GM23338 (cell line): ENCODE results near the gene STOM. TPM values are rescaled to one million over a fixed set of nuclear protein-coding genes. Genes with fewer than 3 reads are reported as not detected.

ENCODE experiments used
- ATAC-seq: fragments of 200-7000 bp; cut with Tn5 transposase; 3 replicates; pipeline ENCODE4 v1.9.1; 2020
- DNase-seq: peaks from one replicate; pipeline ENCODE4 v3.0.0-alpha.2; 2015; ENCODE audit warnings: low spot score
- H2AFZ ChIP-seq: fragments of 200-600 bp; sonication (generic); 2 replicates; pipeline ENCODE4 v1.8.0; 2016; ENCODE audit warnings: antibody characterized with exemption, mild to moderate bottlenecking, moderate library complexity
- H3F3A ChIP-seq: fragments of 200-600 bp; sonication (generic); replicated peaks from 2 replicates; pipeline ENCODE4 v1.8.0; 2017; ENCODE audit warnings: antibody characterized with exemption, mixed run types, low read depth
- H3K27ac ChIP-seq: fragments of 200-600 bp; sonication (generic); 2 replicates; pipeline ENCODE4 v1.6.1; 2016; ENCODE audit warnings: low read depth
- H3K27me3 ChIP-seq: fragments of 200-600 bp; sonication (generic); 2 replicates; pipeline ENCODE4 v1.8.0; 2016; ENCODE audit warnings: mild to moderate bottlenecking, mixed run types, moderate library complexity; ENCODE audit not compliant: insufficient read depth
- H3K36me3 ChIP-seq: fragments of 200-600 bp; sonication (generic); 2 replicates; pipeline ENCODE4 v1.8.0; 2016; ENCODE audit warnings: mild to moderate bottlenecking; ENCODE audit not compliant: insufficient read depth
- H3K4me1 ChIP-seq: fragments of 200-600 bp; sonication (generic); 2 replicates; pipeline ENCODE4 v1.8.0; 2016; ENCODE audit warnings: mild to moderate bottlenecking, moderate library complexity; ENCODE audit not compliant: insufficient read depth
- H3K4me2 ChIP-seq: fragments of 200-600 bp; sonication (generic); 2 replicates; pipeline ENCODE4 v1.7.1; 2017; ENCODE audit warnings: mixed run types
- H3K4me3 ChIP-seq: fragments of 200-600 bp; sonication (generic); 2 replicates; pipeline ENCODE4 v1.6.1; 2016; ENCODE audit warnings: mixed run types
- H3K79me2 ChIP-seq: fragments of 200-600 bp; sonication (generic); replicated peaks from 2 replicates; pipeline ENCODE4 v1.8.0; 2017; ENCODE audit warnings: mild to moderate bottlenecking; ENCODE audit not compliant: insufficient read depth
- H3K9me2 ChIP-seq: fragments of 200-600 bp; sonication (generic); 2 replicates; pipeline ENCODE4 v1.8.0; 2017; ENCODE audit not compliant: insufficient read depth
- H4K20me1 ChIP-seq: fragments of 200-600 bp; sonication (generic); replicated peaks from 2 replicates; pipeline ENCODE4 v1.8.0; 2017; ENCODE audit warnings: mild to moderate bottlenecking; ENCODE audit not compliant: insufficient read depth
- H3K27ac Mint-ChIP-seq: 2 replicates; pipeline ENCODE4 v1.8.0; 2020; ENCODE audit warnings: inconsistent platforms, mild to moderate bottlenecking, moderate library complexity, mixed read lengths
- H3K27me3 Mint-ChIP-seq: 3 replicates; pipeline ENCODE4 v1.8.0; 2022; ENCODE audit warnings: low read depth, mild to moderate bottlenecking, moderate library complexity, mixed read lengths, inconsistent platforms; ENCODE audit not compliant: insufficient read depth, poor library complexity
- H3K36me3 Mint-ChIP-seq: 3 replicates; pipeline ENCODE4 v1.8.0; 2021; ENCODE audit warnings: low read depth, mild to moderate bottlenecking, inconsistent platforms, moderate library complexity, mixed read lengths
- H3K4me1 Mint-ChIP-seq: 3 replicates; pipeline ENCODE4 v1.8.0; 2020; ENCODE audit warnings: mild to moderate bottlenecking, inconsistent platforms, mixed read lengths
- H3K4me3 Mint-ChIP-seq: 3 replicates; pipeline ENCODE4 v1.8.0; 2021; ENCODE audit warnings: moderate library complexity, mild to moderate bottlenecking, inconsistent platforms, mixed read lengths
- H3K9me3 Mint-ChIP-seq: 3 replicates; pipeline ENCODE4 v1.8.0; 2020; ENCODE audit warnings: moderate library complexity, mild to moderate bottlenecking, inconsistent platforms, mixed read lengths
- CREB1 ChIP-seq: fragments of 250-450 bp; sonication (Bioruptor Pico); IDR thresholded peaks from 2 replicates; pipeline ENCODE4 v1.5.0; 2020; ENCODE audit warnings: low read depth, mild to moderate bottlenecking, moderate library complexity
- CTCF ChIP-seq, 2 experiments: fragments of 200-600 bp in 1 of 2; sonication (generic) in 1 of 2; conservative IDR thresholded peaks; 2 replicates each; pipeline versions ENCODE4 v1.5.1 to v1.6.1; 2016 to 2017; ENCODE audit warnings: antibody characterized with exemption in 2 of 2, low read depth in 2 of 2, mild to moderate bottlenecking in 2 of 2, moderate library complexity in 1 of 2
- ETS1 ChIP-seq: IDR thresholded peaks from 2 replicates; pipeline ENCODE4 v1.6.1; 2016; ENCODE audit warnings: antibody characterized with exemption
- EZH2 ChIP-seq: fragments of 200-600 bp; sonication (generic); IDR thresholded peaks from one replicate; pipeline ENCODE4 v1.8.0; 2017; ENCODE audit warnings: antibody characterized with exemption, mild to moderate bottlenecking, low read depth; ENCODE audit not compliant: unreplicated experiment
- EZH2phosphoT487 ChIP-seq: fragments of 200-600 bp; sonication (generic); IDR thresholded peaks from one replicate; pipeline ENCODE4 v1.8.1; 2018; ENCODE audit warnings: antibody characterized with exemption; ENCODE audit not compliant: unreplicated experiment
- JUNB ChIP-seq: IDR thresholded peaks from one replicate; pipeline ENCODE4 v1.6.1; 2016; ENCODE audit warnings: antibody characterized with exemption; ENCODE audit not compliant: unreplicated experiment
- NANOG ChIP-seq: IDR thresholded peaks from 2 replicates; pipeline ENCODE4 v1.6.1; 2016; ENCODE audit warnings: antibody characterized with exemption, borderline replicate concordance
- REST ChIP-seq: IDR thresholded peaks from one replicate; pipeline ENCODE4 v1.6.1; 2018; ENCODE audit warnings: antibody characterized with exemption; ENCODE audit not compliant: unreplicated experiment
- STAT1 ChIP-seq: IDR thresholded peaks from one replicate; pipeline ENCODE4 v1.6.1; 2016; ENCODE audit warnings: antibody characterized with exemption; ENCODE audit not compliant: unreplicated experiment
- ZNF114 ChIP-seq: fragments of 250-450 bp; sonication (Bioruptor Pico); IDR thresholded peaks from 2 replicates; pipeline ENCODE4 v1.5.0; 2020; ENCODE audit warnings: mild to moderate bottlenecking, moderate library complexity
- ZNF331 ChIP-seq: fragments of 250-450 bp; sonication (Bioruptor Pico); IDR thresholded peaks from 2 replicates; pipeline ENCODE4 v1.5.0; 2020; ENCODE audit warnings: low read depth, mild to moderate bottlenecking, moderate library complexity
- polyA plus RNA-seq: library from polyadenylated mRNA; unstranded; fragments of >200 nt; fragmentation: Nextera tagmentation; extraction: Ambion mirVana; gene quantifications from 2 replicates; pipeline ENCODE4 v1.2.1, GENCODE V29; 2016
- total RNA-seq: library from RNA; depleted of rRNA; stranded (reverse); fragments of >200 nt; shearing (Covaris generic); gene quantifications from 2 replicates; pipeline ENCODE4 v1.2.3, GENCODE V29; 2014

The STOM gene
- total and polyA plus RNA-seq, 2 experiments from 2014 or later: 29.4 to 51.1 TPM

- no peaks in the 10 kb centered on the region for H3K9me2 ChIP-seq
- no peak for DNase-seq
- H3K27ac ChIP-seq: no peak overlapping the region
- no peaks in the 10 kb centered on the region for H3K27me3 ChIP-seq
- H3K4me3 ChIP-seq: no peak overlapping the region
- no peaks in the 10 kb centered on the region; the same call in 2 of the 3 replicates for H3K36me3 Mint-ChIP-seq
- no peaks in the 10 kb centered on the region for H3K9me3 Mint-ChIP-seq
- H3K27me3 Mint-ChIP-seq: no peaks in the 10 kb centered on the region
- ATAC-seq: no peak
- no peaks in the 10 kb centered on the region for H4K20me1 ChIP-seq
- no peaks in the 10 kb centered on the region for H3K4me1 Mint-ChIP-seq
- H3K27ac Mint-ChIP-seq: no peak overlapping the region
- H3F3A ChIP-seq: no peaks in the 10 kb centered on the region
- no peak overlapping the region for H3K4me3 Mint-ChIP-seq
- H3K4me2 ChIP-seq: no peak overlapping the region
- TF ChIP-seq NANOG (no peak), REST (no peak), CTCF (conservative IDR thresholded peaks at IDR 0.05; ENCODE audit: low read depth in 2 of 2) (no peak), ETS1 (no peak), ZNF114 (CRISPR knock-in tag) (no peak), EZH2phosphoT487 (no peak), JUNB (no peak)
- no peak overlapping the region for H2AFZ ChIP-seq
- no peaks in the 10 kb centered on the region for H3K79me2 ChIP-seq
- H3K36me3 ChIP-seq: peaks cover 10% of the 10 kb centered on the region; the same call in 1 of the 2 replicates
- no peaks in the 10 kb centered on the region for H3K4me1 ChIP-seq
Measured at GRCh38 chr9:121344184-121344583, 25.9 kb downstream of the STOM start.

GRCh38 chr9:121340676-121341392 lies 29.2 kb downstream of the STOM start:
- DNase-seq: no peak
- Histone ChIP-seq H2AFZ (no peak overlapping the region), H3K4me3 (no peak overlapping the region), H3F3A (no peaks in the 10 kb centered on the region), H3K9me2 (no peaks in the 10 kb centered on the region), H3K79me2 (no peaks in the 10 kb centered on the region), H3K4me1 (no peaks in the 10 kb centered on the region), H3K27ac (no peak overlapping the region), H3K4me2 (no peak overlapping the region), H3K27me3 (no peaks in the 10 kb centered on the region), H3K36me3 (peaks cover 3% of the 10 kb centered on the region; the same call in 1 of the 2 replicates), H4K20me1 (no peaks in the 10 kb centered on the region)
- no peak overlapping the region for H3K27ac Mint-ChIP-seq
- no peak for ATAC-seq
- no peak overlapping the region for H3K4me3 Mint-ChIP-seq
- H3K36me3 Mint-ChIP-seq: no peaks in the 10 kb centered on the region
- H3K27me3 Mint-ChIP-seq: no peaks in the 10 kb centered on the region
- H3K9me3 Mint-ChIP-seq: no peaks in the 10 kb centered on the region
- no peaks in the 10 kb centered on the region for H3K4me1 Mint-ChIP-seq
- TF ChIP-seq STAT1 (no peak), CREB1 (CRISPR knock-in tag) (no peak), JUNB (no peak), EZH2phosphoT487 (no peak), ZNF114 (CRISPR knock-in tag) (no peak), EZH2 (no peak), ETS1 (no peak), ZNF331 (CRISPR knock-in tag) (no peak)
